NCI-H128 (cell line): ENCODE data around the gene SLC35G3.
"Not testable (repeated sequence)": the region's sequence is repeated elsewhere in the genome, so short reads cannot be mapped to it uniquely, and the experiment has no call there.

Experiments used
- DNase-seq: peaks from one replicate; lab custom pipeline; 2025; ENCODE audit not compliant: unreplicated experiment; lab: John Stamatoyannopoulos, UW

SLC35G3 gene

DNA sequence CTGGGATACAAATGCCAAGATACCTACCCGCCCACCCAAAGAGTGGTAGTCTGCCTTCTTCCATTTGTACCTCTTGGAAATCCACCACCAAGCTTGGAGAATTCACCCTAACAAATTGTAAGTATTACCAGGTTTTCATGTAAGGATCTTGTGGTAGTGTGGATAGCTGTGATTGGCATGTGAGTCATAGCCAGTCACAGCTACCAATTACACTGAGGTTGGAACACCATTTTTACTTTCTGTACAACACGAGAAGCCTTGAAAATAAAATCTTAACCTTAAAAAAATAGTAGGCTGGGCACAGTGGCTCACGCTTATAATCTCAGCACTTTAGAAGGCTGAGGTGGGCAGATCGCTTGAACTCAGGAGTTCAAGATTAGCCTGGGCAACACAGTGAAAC, 18.5 kb upstream of the SLC35G3 start:
- no peak for DNase-seq

DNA sequence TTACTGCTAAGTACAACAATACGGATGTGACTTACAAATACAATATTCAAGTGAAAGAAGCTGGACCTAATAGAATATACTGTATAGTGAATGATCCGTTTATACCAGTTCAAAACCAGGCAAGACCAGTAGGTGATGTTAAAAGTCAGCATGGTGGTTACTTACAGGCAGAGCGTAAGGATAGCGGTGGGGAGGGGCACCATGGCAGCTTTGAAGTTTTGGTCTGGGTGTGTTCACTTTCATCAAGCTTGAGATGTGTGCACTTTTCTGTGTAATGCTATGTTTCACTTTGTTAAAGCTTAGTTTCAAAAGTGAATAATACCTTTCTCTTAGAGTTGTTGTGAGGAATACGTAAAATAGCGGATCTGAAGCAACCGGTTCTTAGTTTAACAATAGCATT, 16.5 kb upstream of the SLC35G3 start:
- DNase-seq = no peak

DNA sequence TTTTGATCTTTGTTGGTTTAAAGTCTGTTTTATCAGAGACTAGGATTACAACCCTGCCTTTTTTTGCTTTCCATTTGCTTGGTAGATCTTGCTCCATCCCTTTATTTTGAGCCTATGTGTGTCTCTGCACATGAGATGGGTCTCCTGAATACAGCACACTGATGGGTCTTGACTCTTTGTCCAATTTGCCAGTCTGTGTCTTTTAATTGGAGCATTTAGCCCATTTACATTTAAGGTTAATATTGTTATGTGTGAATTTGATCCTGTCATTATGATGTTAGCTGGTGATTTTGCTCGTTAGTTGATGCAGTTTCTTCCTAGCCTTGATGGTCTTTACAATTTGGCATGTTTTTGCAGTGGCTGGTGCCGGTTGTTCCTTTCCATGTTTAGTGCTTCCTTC, 8.4 kb upstream of the SLC35G3 start:
- DNase-seq = not testable (repeated sequence)

DNA sequence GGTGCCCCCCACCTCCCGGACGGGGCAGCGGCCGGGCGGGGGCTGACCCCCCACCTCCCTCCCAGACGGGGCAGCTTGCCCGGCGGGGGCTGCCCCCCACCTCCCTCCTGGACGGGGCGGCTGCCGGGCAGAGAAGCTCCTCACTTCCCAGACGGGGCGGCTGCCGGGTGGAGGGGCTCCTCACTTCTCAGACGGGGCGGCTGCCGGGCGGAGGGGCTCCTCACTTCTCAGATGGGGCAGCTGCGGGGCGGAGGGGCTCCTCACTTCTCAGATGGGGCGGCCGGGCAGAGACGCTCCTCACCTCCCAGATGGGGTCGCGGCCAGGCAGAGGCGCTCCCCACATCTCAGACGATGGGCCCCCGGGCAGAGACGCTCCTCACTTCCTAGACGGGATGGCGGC, 869 bp upstream of the SLC35G3 start:
- DNase-seq = not testable (repeated sequence)

DNA sequence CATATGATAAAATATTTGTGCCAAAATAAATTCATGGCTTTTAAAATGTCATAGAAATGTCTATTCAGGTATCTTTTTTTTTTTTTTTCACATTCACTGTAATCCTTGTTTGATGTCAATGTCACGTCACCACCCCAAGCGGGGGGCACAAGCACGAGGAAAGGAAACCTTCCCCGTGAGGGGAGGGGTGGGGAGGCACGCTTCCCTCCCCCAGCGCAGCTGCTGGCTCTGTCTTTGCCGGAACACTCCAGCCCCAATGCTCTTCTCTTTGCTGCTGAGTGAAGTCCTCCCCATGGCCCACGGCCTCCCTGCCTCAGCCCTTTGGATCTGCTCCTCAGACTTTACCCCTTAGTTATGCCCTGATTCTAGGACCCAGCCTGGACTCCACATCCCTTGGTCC, 1.5 kb downstream of the SLC35G3 start:
- DNase-seq = no peak

DNA sequence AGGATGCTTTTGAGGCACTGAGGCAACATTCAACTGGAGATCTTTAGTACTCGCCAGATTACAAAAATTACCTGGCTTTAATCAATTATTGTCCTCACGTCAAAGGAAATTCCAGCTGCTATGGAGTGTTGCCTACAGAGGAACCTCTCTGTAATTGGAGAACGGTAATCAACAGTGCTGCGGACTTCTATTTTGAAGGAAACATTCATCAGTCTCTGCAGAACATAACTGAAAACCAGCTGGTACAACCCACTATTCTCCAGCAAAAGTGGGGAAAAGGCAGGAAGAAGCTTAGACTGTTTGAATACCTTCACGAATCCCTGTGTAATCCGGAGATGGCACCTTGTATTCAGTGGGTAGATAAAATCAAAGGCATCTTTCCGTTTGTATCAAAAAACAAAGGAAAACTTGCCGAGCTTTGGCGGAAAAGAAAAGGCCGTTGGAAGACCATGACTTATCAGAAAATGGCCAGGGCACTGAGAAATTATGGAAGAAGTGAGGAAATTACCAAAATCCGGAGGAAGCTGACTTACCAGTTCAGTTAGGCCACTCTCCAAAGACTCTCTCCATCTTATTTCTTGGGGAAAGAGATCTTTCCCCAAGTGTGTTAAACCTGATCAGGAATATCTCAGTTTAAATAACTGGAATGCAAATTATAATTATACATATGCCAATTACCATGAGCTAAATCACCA, 3.0 kb downstream of the SLC35G3 start:
- DNase-seq = no peak

DNA sequence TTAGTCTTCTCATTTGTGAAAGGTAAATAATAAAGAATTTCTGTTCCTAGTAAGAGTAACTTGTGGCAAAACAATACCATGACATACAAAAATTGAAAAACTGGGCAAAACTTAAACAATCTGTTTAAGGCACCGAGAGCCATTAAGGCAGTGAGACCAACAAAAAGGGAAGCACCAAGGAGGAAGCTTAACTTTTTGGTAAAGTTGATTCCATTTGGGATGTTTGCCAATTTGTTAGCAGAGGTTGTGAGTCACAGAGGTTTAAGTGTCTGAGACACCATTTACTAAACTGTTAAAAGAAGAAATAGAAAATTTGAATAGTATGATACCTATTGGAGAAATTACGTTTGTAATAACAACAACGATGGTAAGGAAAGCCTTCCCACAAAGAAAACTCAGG, 4.9 kb downstream of the SLC35G3 start:
- no peak for DNase-seq

DNA sequence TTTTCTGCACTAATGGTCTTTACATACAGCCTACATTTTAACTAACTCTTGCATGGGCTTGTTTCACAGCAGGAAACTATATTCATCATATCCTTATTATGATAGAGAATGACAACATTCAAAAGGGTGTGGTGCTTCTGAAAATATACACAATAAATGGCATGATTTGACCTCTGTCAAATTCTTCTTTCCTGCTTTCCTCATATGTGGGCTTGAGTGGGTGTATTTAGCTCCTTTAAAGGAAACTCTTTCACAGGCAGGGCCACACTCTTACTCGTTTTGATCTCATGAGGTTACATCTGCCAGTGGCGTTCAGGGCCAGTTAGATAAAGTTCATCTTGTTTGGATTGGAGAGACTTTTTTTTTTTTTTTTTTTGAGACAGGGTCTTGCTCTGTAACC, 6.1 kb downstream of the SLC35G3 start:
- DNase-seq = no peak

DNA sequence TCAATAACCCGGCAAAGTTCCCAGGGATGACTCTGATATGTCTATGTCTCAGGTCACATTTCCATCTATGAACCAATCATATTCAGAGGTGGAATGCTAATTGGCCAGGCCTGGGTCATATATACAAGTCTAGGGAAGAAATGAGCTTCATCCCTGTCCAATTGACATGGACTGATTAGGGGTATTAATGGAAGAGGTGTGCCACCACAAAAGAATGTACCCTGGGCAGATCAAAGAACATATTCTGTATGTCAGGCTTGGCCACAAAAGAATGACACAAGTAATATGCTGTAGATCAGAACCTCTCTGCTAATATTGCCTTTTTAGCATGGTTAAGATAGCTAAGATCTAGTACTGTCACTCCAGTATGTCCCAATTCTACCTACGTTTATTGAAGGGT, 6.7 kb downstream of the SLC35G3 start:
- no peak for DNase-seq

DNA sequence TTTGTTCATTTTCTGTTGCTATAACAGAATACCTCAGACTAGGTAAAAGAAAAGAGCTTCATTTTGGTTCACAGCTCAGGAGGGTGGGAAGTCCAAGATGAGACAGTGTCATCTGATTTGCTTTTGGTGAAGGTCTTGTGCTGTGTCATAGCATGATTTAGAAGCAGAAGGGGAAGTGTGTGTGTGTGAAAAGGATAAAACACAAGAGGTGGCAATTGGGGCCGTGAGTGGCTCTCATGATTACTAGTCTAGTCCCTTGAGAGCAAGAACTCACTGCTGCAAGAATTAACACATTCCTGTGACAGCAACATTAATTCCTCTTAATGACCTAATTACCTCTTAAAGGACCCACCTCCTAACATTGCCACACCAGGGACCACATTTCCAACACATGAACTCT, 8.3 kb downstream of the SLC35G3 start:
- DNase-seq = no peak

DNA sequence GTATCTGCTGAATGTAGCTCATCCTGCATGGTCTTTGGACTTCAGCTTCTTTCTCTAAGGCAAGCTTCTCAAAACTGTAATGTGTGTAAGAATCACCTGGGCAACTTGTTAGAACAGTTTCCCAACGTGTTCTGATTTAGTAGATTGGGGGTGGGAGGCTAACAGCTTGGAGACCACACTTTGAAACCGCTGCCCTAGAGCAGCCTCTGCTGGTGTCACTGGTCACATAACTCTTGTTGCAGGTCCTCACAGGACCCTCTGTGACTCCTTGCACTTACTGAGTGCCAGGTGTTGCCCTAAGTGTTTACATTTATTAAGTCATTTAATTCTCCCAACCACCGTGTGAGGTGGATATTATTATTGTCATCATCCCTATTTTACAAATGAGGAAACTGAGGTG, 9.9 kb downstream of the SLC35G3 start:
- no peak for DNase-seq

DNA sequence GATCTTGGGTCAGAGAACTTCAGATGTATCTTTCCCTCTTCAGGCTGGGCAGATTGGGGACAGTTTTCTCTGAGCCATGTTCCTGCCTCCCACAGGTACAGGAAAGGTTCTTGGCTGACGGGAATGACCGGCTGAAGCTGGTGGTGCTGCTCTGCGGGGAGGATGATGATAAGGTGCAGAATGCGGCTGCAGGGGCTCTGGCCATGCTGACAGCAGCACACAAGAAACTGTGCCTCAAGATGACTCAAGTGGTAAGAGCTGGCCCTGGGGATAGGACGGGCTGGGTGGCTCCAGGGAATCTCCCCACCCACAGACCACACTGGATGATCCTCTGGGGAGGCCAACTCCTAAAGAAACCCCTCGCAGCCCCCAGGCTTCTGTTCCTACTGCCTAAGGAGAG, 10.9 kb downstream of the SLC35G3 start:
- DNase-seq = no peak

DNA sequence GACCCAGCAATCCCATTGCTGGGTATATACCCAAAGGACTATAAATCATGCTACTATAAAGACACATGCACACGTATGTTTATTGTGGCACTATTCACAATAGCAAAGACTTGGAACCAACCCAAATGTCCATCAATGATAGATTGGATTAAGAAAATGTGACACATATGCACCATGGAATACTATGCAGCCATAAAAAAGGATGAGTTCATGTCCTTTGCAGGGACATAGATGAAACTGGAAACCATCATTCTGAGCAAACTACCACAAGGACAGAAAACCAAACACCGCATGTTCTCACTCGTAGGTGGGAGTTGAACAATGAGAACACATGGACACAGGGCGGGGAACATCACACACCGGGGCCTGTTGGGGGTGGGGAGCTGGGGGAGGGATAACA, 14.8 kb downstream of the SLC35G3 start:
- DNase-seq = not testable (repeated sequence)

DNA sequence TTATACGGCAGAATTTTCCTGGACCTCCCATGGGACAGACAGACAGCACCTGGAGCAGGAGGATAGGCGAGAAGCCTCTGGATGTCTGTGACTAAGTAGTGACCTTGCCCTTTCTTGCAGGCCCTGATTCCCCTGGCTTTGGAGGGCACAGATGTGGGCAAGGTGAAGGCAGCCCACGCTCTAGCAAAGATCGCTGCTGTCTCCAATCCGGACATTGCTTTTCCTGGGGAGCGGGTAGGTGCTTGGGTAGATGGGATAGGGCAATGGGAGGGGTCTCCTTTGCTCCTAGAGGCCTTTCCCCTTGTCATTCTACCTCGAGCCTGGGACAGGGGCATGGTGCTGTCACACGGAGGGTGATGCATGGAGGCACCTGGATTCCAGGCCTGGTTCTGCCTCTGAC, 17.3 kb downstream of the SLC35G3 start:
- DNase-seq = no peak

DNA sequence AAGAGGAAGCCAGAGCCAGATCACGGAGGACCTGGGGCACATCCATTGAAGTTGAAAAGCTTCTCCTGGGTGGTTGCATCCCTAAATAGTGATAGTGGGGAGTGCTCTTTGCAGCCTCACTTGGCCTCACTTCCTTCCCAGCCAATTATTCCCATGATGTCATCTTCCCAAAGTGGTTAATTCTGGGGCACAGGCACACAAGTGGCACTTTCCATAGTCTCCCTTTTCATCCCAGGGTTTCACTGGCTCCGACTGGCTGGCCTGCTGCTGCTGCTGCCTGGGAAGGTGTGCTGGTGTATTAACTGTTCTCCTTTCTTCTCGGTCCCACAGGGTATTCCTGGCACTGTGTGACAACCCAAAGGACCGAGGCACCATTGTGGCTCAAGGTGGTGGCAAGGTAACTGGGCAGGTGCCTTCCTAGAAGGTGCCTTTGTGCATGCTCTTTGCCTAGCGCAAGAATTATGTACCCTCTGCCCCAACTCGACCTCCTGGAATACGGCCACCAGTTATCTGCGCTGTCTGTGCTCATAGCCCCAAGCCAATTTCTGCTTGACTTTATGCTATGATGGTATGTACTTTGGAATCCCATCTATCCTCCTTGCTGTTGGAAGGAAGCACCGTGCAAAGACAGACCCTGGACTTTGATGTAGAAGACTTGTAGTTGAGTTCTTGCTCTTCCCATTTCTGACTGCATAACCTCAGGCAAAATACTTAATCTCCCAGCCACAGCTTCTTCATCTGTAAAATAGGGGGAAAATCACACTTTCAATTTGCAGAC, 18.4 kb downstream of the SLC35G3 start:
- DNase-seq = no peak

DNA sequence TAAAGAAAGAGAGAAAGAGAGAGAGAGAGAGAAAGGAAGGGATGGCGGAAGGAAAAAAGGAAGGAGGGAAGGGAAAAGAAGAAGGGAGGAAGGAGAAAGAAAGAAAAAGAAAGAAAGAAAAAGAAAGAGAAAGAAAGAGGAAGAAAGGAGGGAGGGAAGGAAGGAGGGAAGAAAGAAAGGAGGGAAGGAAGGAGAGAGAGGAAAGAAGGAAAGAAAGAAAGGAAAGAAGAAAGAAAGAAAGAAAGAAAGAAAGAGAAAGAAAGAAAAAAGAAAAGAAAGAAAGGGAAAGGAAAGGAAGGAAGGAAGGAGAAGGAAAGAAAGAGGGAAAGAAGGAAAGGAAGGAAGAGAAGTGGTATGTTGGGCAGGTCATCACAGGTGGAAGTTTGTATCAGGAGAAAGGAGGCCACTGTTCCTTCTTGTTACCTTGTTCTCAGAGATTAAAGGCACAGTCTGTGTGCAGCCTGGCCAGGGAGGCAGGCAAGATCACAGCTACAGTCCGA, 19.3 kb downstream of the SLC35G3 start:
- no peak for DNase-seq

DNA sequence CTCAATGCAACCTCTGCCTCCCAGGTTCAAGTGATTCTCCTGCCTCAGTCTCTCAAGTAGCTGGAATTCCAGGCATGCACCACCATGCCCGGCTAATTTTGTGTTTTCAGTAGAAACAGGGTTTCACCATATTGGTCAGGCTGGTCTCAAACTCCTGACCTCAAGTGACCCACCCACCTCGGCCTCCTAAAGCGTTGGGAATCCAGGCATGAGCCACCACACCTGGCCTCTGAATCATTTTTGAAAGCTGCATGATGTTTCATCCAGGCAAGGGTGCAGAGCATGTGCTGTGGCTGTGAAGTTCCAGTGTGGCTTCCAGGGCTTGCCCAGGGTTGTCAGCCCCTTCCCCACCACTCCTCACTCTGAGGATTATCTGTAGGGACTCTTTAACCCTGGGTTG, 21.9 kb downstream of the SLC35G3 start:
- DNase-seq = not testable (repeated sequence)

DNA sequence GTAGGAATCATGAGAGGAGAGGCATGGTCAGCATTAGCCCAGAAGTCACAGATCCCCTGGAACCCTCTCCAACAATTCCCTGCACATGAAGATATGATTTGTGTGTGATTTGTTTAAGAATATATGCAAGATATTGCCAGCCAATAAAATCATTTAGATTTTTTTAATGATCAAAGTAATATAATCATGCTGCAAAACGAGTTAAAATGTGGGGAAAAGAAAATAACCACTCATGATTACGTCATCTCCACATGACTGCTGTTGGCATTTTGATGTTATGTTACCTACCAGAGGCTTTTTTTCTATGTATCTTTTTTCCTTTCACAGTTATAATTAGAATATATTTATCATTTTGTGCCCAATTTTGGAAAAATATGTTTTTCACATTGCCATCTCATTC, 22.4 kb downstream of the SLC35G3 start:
- DNase-seq = no peak

DNA sequence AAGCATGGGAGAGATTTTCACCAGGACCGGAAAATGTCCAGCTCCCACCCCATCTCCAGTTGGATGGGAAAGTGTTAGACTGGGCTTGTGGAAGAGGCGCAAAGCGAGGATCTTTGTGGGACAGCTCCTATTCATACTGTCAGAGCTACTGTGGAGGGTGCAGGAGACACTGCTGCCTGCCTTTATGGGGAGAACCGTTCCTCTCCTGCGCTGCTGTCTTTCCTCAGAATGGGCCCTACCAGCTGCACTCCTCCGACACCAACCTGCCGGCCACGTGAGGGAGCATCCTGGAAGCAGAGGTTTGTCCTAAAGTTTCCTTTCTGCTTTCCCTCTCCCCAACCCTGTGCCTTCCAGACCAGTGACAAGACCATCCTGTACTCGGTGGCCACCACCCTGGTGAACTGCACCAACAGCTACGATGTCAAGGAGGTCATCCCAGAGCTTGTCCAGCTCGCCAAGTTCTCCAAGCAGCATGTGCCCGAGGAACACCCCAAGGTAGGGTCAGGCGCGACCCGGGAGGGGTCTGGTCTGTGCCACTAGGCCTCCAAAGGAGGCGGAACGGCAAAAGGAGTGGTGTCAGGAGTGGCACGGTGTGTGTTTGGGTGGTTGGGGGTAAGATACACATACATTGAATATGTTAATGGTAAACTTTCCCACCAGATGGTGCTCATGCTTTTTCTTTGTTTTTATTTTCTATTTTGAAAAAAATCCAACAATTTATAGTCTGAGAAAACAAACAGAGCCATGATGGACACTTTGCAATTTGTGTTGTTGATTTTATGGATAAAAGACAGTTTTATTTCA, 23.0 kb downstream of the SLC35G3 start:
- DNase-seq = no peak

DNA sequence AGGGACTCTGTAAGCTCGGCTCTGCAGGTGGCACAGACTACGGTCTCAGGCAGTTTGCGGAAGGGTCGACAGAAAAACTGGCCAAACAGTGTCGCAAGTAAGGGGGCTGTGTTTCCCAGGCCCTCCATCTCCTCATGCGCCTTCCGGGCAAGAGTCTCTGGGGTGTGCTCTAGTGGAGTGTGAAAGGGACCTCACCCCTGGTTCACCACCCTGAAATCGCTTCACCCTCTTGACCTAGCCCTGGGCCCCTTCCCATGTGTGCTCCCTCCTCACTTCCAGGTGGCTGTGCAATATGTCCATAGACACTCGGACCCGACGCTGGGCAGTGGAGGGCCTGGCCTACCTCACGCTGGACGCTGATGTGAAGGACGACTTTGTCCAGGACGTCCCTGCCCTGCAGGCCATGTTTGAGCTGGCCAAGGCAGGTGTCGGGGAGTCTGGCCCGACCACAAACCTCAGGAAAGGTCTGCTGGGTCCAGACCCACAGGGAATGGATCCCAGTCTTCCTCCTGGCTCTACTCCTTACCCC, 24.3 kb downstream of the SLC35G3 start:
- no peak for DNase-seq

DNA sequence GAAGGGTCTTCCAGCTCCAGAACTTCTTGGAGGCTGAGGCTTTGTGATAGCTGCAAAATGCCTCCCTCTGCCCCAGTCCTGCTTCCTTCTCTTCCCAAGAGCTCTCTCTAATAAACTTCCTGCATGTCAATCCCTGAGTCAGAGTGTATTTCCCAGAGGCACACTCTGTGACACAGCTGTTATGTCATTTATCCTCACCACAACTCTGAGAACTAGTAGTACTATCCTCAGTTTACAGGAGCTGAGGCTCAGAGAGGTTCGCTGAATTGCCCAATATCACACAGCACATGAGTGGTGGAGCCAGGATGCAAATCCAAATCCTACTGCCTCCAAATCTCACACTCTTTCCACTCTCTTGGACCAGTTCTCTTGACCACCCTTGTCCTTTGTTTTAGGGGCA, 26.5 kb downstream of the SLC35G3 start:
- no peak for DNase-seq

DNA sequence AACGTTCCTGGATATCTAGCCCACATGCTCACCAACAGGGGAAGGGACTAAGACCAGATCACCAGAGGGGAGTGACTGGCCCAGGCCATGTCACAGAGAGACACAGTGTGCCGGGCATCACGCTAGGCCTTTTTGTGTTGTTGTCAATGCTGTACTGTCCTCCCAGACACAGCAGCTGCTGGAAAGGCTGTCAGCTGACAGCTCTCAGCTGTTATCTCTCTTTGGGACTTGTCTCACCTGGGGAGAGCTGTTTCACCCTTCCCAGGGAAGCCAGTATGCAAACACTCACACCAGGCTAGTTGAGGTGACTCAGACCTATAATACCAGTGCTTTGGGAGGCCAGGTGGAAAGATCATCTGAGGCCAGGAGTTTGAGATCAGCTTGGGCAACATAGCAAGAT, 27.1 kb downstream of the SLC35G3 start:
- no peak for DNase-seq
